Fibroblast of mammary gland (primary cell): ENCODE measurements around the gene USH2A.

Source experiments
- DNase-seq: peaks from one replicate; pipeline ENCODE4 v3.0.0-alpha.2; 2010; ENCODE audit warnings: low read depth
- H3K4me3 ChIP-seq: 2 replicates; pipeline ENCODE4 v1.5.1; 2011; ENCODE audit warnings: low read depth, mild to moderate bottlenecking, low read length, moderate library complexity; ENCODE audit not compliant: control insufficient read depth
- CTCF ChIP-seq: conservative IDR thresholded peaks from 2 replicates; pipeline ENCODE4 v1.5.1; 2011; ENCODE audit warnings: low read depth, low read length, inconsistent platforms; ENCODE audit not compliant: control insufficient read depth, insufficient read depth

USH2A gene

GRCh38 chr1:215794156-215794555 is 629.1 kb downstream of the USH2A start:
- DNase-seq, result no peak

GRCh38 chr1:215793180-215793579 is 630.1 kb downstream of the USH2A start:
- peak; percentile 57 for TF ChIP-seq CTCF
- peak; percentile 85 for DNase-seq
- no peak overlapping the region for H3K4me3 ChIP-seq

More at GRCh38 chr1:215794156-215794555, 629.1 kb downstream of the USH2A start:
- no peak overlapping the region for H3K4me3 ChIP-seq
- no peak for TF ChIP-seq CTCF

GRCh38 chr1:215792446-215792845 is 630.8 kb downstream of the USH2A start:
- DNase-seq, result no peak
- no peak for TF ChIP-seq CTCF
- H3K4me3 ChIP-seq, result no peak overlapping the region

GRCh38 chr1:215789981-215790380 is 633.3 kb downstream of the USH2A start:
- no peak for TF ChIP-seq CTCF
- no peak for DNase-seq
- no peak overlapping the region for H3K4me3 ChIP-seq

GRCh38 chr1:215786997-215787396 is 636.3 kb downstream of the USH2A start:
- TF ChIP-seq CTCF, result no peak
- no peak overlapping the region for H3K4me3 ChIP-seq
- DNase-seq, result no peak

GRCh38 chr1:215780641-215781040 is 642.6 kb downstream of the USH2A start:
- no peak overlapping the region for H3K4me3 ChIP-seq
- no peak for DNase-seq
- TF ChIP-seq CTCF, result no peak

- H3K4me3 ChIP-seq, result no peak overlapping the region
- no peak for TF ChIP-seq CTCF
- no peak for DNase-seq
Observed at GRCh38 chr1:215780139-215780538, 643.1 kb downstream of the USH2A start.
